Activated naive CD4-positive, alpha-beta T cell treated with anti-CD3 and anti-CD28 coated beads for 36 hours (primary cell): Measurements from ENCODE around the gene DNAJC22. TPM values are rescaled to one million over a fixed set of nuclear protein-coding genes. Genes with fewer than 3 reads are reported as not detected.
"Not testable (repeated sequence)": the region's sequence is repeated elsewhere in the genome, so short reads cannot be mapped to it uniquely, and the experiment has no call there.

Experiments used
- CTCF ChIA-PET: fragments of 350-600 bp; sonication (Branson Sonifier 250); formaldehyde crosslinking; loops from one replicate; lab custom pipeline; 2021; ENCODE audit warnings: antibody characterized with exemption; lab: Charles Lee
- DNase-seq: peaks from one replicate; pipeline ENCODE4 v3.0.0-alpha.2; 2020
- H3K27ac Mint-ChIP-seq: one replicate; pipeline ENCODE4 v1.8.0; 2021; ENCODE audit warnings: mild to moderate bottlenecking, mixed read lengths
- H3K27me3 Mint-ChIP-seq: one replicate; pipeline ENCODE4 v1.8.0; 2021; ENCODE audit warnings: low read depth, mixed read lengths
- H3K36me3 Mint-ChIP-seq: one replicate; pipeline ENCODE4 v1.8.0; 2021; ENCODE audit warnings: low read depth, mixed read lengths
- H3K4me1 Mint-ChIP-seq: one replicate; pipeline ENCODE4 v1.8.0; 2021; ENCODE audit warnings: low read depth, mixed read lengths
- H3K4me3 Mint-ChIP-seq: one replicate; pipeline ENCODE4 v1.8.0; 2021; ENCODE audit warnings: mild to moderate bottlenecking, moderate library complexity, mixed read lengths
- H3K9me3 Mint-ChIP-seq: one replicate; pipeline ENCODE4 v1.8.0; 2021; ENCODE audit warnings: mixed read lengths
- intact Hi-C: fragments of 100-400 bp; cut with micrococcal nuclease; formaldehyde crosslinking; loops from one replicate; pipeline ENCODE4 v1.15.1; 2023
- total RNA-seq, 2 experiments: library from RNA; stranded (reverse); gene quantifications; one replicate each; pipeline ENCODE4 v1.2.3, GENCODE V29; 2021

Gene DNAJC22
- total RNA-seq, 2 experiments from 2014 or later, result not detected

DNA sequence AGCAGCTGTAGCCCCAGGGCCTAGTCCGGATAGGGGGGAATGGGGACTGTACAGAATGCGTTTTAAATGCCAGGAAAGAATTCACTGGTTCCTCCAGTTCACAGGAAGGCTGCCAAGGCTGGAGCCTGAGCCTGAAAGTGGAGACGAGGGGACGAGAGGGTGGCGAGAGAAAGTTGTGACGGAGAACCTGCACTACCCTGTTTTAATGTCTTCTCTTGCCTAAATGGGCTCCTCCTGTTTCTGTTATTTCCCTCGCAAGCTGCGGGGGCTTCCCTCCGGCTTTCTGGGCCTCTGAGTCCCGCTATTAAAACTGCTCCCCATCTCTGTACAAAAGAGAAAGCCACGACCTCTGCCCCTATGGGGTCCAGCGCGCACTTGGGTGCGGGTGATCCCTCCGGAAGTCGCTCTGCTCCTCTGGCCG lies 14.2 kb upstream of the DNAJC22 start:
- H3K36me3 Mint-ChIP-seq, result peaks cover 28% of the 10 kb centered on the region
- H3K4me1 Mint-ChIP-seq, result peaks cover 18% of the 10 kb centered on the region
- peaks cover 47% of the 10 kb centered on the region for H3K27me3 Mint-ChIP-seq
- CTCF ChIA-PET, result interaction anchor here (0.7 to 4.2 kb wide), 8 partner anchors 10 to 254 kb away, joined by 3 to 28 read pairs (median 8); partner anchors contain the start of genes DNAJC22, PRPH and TROAP
- H3K9me3 Mint-ChIP-seq, result no peaks in the 10 kb centered on the region
- intact Hi-C loops, result no loop called here
- no peak for DNase-seq
- no peak overlapping the region for H3K27ac Mint-ChIP-seq
- H3K4me3 Mint-ChIP-seq, result no peak overlapping the region

DNA sequence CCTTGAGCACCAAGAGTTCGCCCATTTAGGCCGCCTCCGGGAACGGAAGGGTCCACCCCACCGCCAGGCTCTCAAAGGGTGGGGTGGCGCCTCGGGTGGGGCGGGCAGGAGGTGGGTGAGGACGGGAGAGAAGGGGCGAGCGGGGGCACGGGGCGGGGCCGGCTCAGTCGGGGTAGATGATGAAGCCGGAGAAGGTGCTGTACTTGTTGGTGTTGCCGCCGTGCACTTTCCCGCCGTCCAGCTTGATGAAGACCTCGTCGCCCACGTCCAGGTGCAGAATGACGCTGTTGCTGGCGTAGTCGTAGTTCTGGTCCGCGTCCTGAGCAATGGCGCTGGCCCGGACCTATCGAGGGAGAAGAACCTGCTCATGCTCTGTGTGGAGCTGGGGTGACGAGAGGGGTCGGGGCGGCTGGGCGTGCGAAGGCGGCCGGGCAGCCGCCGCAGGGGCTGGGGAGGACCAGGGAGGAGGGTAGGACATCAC lies 13.8 kb upstream of the DNAJC22 start:
- Mint-ChIP-seq H3K27me3 (peaks cover 52% of the 10 kb centered on the region), H3K27ac (no peak overlapping the region), H3K9me3 (no peaks in the 10 kb centered on the region), H3K4me3 (peak overlapping the region; percentile 4), H3K4me1 (peaks cover 23% of the 10 kb centered on the region), H3K36me3 (peaks cover 25% of the 10 kb centered on the region)
- CTCF ChIA-PET, result interaction anchor here (0.6 to 4.2 kb wide), 8 partner anchors 10 to 563 kb away, joined by 3 to 28 read pairs (median 7); partner anchors contain the start of genes DNAJC22 and TROAP
- intact Hi-C loops, result no loop called here
- DNase-seq, result no peak

DNA sequence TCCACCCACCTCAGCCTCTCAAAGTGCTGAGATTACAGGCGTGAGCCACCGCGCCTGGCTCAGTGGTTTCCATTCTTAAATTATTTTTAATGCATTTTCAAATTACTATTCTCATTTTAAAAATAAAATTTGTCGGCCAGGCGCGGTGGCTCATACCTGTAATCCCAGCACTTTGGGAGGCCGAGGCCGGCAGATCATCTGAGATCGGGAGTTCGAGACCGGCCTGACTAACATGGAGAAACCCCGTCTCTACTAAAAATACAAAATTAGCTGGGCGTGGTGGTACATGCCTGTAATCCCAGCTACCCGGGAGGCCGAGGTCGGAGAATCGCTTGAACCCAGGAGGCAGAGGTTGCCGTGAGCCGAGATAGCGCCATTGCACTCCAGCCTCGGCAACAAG lies 12.9 kb upstream of the DNAJC22 start:
- H3K4me3 Mint-ChIP-seq, H3K27ac Mint-ChIP-seq, intact Hi-C loops, H3K9me3 Mint-ChIP-seq, DNase-seq: not testable (repeated sequence)
- Mint-ChIP-seq H3K27me3 (peaks cover 60% of the 10 kb centered on the region), H3K36me3 (peaks cover 24% of the 10 kb centered on the region), H3K4me1 (peaks cover 25% of the 10 kb centered on the region)
- CTCF ChIA-PET, result interaction anchor here (1.0 to 4.2 kb wide), 7 partner anchors 9 to 178 kb away, joined by 3 to 28 read pairs (median 7); partner anchors contain the start of genes DNAJC22 and TROAP

DNA sequence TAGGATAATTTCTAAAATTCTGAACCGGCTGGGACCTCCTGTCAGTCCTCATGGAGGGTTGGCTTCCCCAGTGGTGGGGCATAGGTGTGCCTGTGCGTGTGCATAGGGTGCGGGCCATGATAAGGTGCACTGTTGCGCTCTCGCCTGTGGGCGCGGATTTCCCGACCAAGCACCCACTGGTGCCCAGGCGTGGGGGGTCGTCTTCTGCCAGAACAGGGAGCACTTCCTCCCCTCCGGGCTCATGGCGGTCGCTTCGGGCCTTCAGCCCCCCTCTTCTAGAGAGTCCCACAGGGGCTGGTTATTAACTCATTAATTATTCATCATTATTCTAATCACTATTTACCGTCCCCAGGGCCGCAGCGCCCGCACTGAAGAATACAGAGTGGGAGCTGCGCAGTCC lies 12.5 kb upstream of the DNAJC22 start:
- H3K9me3 Mint-ChIP-seq, result no peaks in the 10 kb centered on the region
- no peak overlapping the region for H3K27ac Mint-ChIP-seq
- CTCF ChIA-PET, result interaction anchor here (1.0 to 4.2 kb wide), 6 partner anchors 11 to 47 kb away, joined by 3 to 18 read pairs (median 7); partner anchors contain the start of genes DNAJC22 and TROAP
- H3K4me3 Mint-ChIP-seq, result no peak overlapping the region
- H3K4me1 Mint-ChIP-seq, result peaks cover 25% of the 10 kb centered on the region
- peaks cover 19% of the 10 kb centered on the region for H3K36me3 Mint-ChIP-seq
- H3K27me3 Mint-ChIP-seq, result peaks cover 65% of the 10 kb centered on the region
- no peak for DNase-seq
- intact Hi-C loops, result no loop called here

DNA sequence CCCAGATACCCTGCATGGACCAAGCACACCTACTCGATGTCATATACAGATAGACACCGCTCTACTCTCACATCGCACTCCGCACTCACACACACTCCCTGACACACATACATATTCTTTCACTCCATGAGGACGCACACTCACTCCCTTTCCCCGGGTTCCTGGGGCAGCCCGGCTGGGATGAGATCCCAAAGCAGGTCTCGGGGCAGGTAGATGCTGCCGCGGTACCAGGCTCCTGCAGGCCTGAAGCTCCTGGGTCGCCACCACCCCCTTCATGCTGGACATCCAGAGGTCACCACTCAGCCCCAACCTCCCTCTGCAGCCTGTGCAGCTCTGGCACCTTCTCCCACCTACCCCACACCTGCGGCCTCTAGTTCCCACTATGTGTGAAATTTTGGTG lies 12.0 kb upstream of the DNAJC22 start:
- no peak overlapping the region for H3K27ac Mint-ChIP-seq
- H3K4me1 Mint-ChIP-seq, result peaks cover 25% of the 10 kb centered on the region
- no peaks in the 10 kb centered on the region for H3K9me3 Mint-ChIP-seq
- peaks cover 19% of the 10 kb centered on the region for H3K36me3 Mint-ChIP-seq
- H3K27me3 Mint-ChIP-seq, result peaks cover 68% of the 10 kb centered on the region
- DNase-seq, result no peak
- intact Hi-C loops, result no loop called here
- CTCF ChIA-PET, result interaction anchor here (0.9 to 4.2 kb wide), 5 partner anchors 12 to 47 kb away, joined by 3 to 17 read pairs (median 4); partner anchors contain the start of genes DNAJC22 and TROAP
- no peak overlapping the region for H3K4me3 Mint-ChIP-seq

DNA sequence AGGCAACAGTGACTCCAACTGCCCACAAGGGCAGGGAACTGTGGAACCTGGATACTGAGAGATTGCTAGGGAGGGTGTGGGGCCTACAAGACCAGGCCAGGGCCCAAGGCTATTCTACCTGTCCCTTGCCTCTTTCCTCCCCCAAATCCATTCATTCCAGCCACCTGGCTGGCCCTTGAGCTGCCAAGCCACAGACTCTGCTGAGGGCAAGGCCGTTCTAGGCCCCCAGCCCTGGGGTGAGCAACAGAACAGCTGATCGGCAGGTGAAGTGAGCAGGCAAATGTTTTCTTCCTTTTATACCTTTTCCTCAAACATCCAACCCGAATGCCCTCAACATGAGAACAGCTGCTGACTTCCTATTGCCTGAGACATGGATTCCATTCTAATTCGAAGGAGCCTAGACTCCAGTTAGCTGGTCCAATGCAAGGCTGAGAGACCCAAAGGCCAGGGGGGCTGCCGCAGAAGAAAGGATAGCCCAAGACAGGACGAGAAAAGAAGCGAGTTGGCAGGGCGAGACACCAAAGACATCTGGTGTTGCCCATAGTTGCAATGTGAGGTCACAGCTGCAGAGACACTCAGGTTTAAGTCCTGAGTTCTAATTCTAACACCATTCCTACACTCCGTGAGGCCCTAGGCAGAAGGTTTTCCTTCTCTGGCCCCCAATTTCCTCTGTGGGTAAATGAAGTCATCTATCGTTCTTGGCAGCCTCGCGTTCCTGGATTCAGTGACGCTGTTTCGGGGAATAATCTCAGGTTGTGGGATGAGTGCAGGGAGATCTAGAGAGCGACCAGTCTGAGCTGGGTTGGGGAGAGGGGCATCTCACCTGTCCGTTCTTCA lies 11.4 kb upstream of the DNAJC22 start:
- CTCF ChIA-PET, result interaction anchor here (0.7 to 4.2 kb wide), 5 partner anchors 12 to 46 kb away, joined by 3 to 17 read pairs (median 4); partner anchors contain the start of genes DNAJC22 and TROAP
- H3K9me3 Mint-ChIP-seq, result no peaks in the 10 kb centered on the region
- H3K36me3 Mint-ChIP-seq, result peaks cover 16% of the 10 kb centered on the region
- no peak overlapping the region for H3K27ac Mint-ChIP-seq
- no peak overlapping the region for H3K4me3 Mint-ChIP-seq
- peaks cover 25% of the 10 kb centered on the region for H3K4me1 Mint-ChIP-seq
- peaks cover 72% of the 10 kb centered on the region for H3K27me3 Mint-ChIP-seq
- no peak for DNase-seq
- intact Hi-C loops, result no loop called here

DNA sequence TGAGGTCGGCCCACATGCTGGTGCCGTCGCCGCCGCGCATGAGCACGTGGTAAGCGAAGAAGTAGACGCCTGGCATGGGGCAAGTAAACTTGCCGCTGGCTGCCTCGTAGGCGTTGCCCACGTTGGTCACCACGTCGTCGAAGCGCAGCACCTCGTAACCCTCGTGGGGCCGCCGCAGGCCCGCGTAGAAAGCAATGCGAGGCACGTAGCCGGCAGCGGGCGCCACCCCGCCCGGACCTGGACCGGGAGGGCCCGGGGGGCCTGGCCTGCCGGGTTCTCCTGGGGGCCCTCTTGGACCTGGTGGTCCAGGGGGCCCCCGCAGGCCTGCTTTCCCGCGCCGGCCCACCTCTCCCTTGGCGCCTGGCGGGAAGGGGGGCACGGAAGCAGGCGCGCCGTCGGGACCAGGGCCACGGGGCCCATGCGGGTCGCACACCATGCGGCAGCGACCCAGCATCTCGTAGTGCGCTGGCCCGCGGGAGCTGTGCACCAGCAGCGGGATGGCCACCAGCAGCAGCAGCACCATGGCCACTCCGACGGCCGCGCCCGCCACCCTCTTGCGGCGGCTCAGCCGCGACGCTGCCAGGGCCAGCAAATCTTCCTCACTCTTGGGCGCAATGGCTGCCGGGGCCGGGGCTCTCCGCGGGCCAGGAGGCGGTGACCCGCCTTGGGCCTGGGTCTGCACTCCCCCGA lies 10.6 kb upstream of the DNAJC22 start:
- Mint-ChIP-seq H3K4me3 (no peak overlapping the region), H3K27ac (no peak overlapping the region), H3K27me3 (peaks cover 77% of the 10 kb centered on the region), H3K4me1 (peaks cover 25% of the 10 kb centered on the region), H3K9me3 (no peaks in the 10 kb centered on the region), H3K36me3 (peaks cover 11% of the 10 kb centered on the region)
- CTCF ChIA-PET, result interaction anchor here (1.0 to 4.3 kb wide), 6 partner anchors 11 to 148 kb away, joined by 3 to 66 read pairs (median 14); partner anchors contain the start of genes DNAJC22, PRPH, TROAP and TUBA1A
- DNase-seq, result no peak
- intact Hi-C loops, result no loop called here

DNA sequence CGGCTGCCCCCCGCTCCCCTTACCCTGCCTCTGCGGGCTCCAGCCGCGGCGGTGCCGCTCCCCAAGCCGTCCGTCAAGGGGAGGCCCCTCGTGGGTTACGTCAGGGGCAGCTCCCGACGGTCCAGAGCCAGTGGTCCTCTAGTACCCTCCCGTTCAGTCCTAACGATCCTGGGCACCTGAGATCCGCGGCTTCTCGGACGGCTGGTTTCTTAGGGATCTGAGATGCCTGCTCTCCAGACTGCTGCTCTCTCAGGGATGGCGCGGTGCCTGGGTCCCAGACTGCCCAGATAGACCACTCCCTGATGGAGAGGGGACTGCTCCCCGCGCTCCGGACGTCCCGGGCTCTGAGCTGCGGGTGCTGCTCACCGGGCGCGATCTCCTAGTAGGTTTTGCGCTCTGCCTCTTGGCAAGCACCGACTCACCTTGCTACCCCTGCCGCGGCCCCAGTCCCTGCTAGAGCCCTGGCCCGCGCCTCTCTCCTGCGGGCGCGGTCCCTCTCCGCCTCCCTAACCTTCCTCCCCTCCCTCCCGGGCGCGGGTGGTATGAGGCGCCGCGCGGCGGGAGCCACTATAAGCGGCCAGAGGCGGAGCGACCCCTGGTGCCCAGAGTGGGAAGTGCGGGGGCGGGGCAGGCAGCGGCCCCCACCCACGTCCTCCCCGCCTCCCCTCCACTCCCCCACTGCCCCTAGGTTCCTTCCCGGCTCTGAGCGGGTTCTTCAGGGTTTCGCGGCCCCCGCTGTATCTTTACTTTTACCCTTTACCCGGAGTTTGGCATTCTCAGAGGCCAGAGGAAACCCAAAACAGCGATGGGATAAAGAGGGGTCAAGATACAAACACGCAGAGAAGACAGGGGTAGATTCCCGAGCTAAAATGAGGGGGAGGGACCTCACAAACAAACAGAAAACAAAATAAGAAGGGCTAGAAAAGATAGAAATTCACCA lies 9.8 kb upstream of the DNAJC22 start, which contains the start of gene C1QL4:
Gene C1QL4, minus strand, starts transcription at position 544 of the 940 bp plus-strand sequence. CDS start 711 bp downstream, outside the sequence.
- DNase-seq, result peak; percentile 90
- Mint-ChIP-seq H3K9me3 (no peaks in the 10 kb centered on the region), H3K27ac (no peak within 1 kb of the TSS), H3K27me3 (peaks cover 78% of the 10 kb centered on the region), H3K4me1 (peaks cover 25% of the 10 kb centered on the region), H3K36me3 (peaks cover 3% of the 10 kb centered on the region), H3K4me3 (peak within 1 kb of the TSS; percentile 57)
- intact Hi-C loops, result loop anchor here (1.0 kb wide), 3 partner anchors 14 to 49 kb away; partner anchors contain the start of gene TROAP
- CTCF ChIA-PET, result interaction anchor here (0.7 to 4.3 kb wide), 11 partner anchors 8 to 198 kb away, joined by 3 to 66 read pairs (median 6); partner anchors contain the start of genes DNAJC22, PRPH, TROAP and TUBA1A

DNA sequence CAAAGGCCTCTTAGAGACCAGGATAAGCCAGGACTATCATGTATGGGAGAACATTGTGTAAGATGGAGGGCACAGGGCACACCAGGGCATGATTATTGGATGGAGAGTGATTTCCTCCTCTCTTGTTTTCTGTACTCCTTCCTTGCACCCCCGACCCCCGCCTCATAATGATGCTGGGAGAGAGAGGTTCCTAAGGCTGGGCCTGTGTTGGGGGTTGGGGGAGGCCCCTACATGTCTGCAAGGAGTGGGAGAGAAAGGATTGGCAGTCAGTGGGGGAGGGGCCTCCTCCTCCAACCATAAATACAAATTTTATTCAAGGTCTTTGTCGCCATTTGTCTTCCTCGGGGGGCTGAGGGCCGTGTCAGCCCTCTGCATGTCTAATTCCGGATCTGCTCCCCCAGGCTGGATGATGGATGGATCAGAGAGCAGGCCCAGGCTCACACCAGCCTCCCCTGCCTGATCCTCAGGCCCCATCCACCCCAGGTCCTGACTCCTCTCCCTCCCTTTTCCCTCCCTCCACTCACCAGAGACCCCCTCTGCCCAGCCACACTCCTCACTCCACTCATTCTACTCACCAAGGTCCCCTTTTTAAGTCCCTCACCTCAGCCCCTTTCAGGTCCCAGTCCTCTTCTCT lies 7.7 kb upstream of the DNAJC22 start:
- intact Hi-C loops, result no loop called here
- H3K4me1 Mint-ChIP-seq, result peaks cover 35% of the 10 kb centered on the region
- H3K36me3 Mint-ChIP-seq, result peaks cover 2% of the 10 kb centered on the region
- H3K4me3 Mint-ChIP-seq, result no peak overlapping the region
- DNase-seq, result no peak
- no peak overlapping the region for H3K27ac Mint-ChIP-seq
- H3K27me3 Mint-ChIP-seq, result peaks cover 75% of the 10 kb centered on the region
- H3K9me3 Mint-ChIP-seq, result no peaks in the 10 kb centered on the region
- CTCF ChIA-PET, result interaction anchor here (0.7 to 4.3 kb wide), 6 partner anchors 19 to 196 kb away, joined by 3 to 66 read pairs (median 10); partner anchors contain the start of gene PRPH

DNA sequence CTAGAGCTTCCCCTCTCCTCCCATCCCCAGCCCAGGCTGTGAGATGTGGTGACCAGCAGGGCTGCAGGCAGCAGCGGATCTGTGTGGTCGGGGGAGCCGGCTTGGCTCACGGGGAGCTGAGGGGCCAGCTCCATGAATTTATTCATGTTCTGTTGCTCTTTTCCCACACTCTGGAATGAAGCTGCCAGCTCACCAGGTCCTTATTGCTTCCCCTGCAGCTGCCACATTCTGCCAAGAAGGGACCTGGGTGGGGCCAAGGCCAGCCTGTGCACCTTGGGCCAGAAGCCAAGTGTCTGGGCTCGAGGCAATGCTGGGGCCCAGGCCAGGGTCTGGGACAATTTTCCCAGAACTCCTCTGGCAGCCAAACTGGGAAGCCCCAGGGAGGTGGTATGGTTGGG lies 7.2 kb upstream of the DNAJC22 start:
- Mint-ChIP-seq H3K36me3 (peaks cover 2% of the 10 kb centered on the region), H3K27me3 (peaks cover 76% of the 10 kb centered on the region), H3K9me3 (no peaks in the 10 kb centered on the region), H3K27ac (no peak overlapping the region), H3K4me3 (no peak overlapping the region), H3K4me1 (peaks cover 39% of the 10 kb centered on the region)
- DNase-seq, result no peak
- CTCF ChIA-PET, result interaction anchor here (0.5 to 4.3 kb wide), 7 partner anchors 18 to 196 kb away, joined by 3 to 66 read pairs (median 6); partner anchors contain the start of gene PRPH
- intact Hi-C loops, result no loop called here
